ENCODE data around the gene FERMT1. TPM values are rescaled to one million over a fixed set of nuclear protein-coding genes. Genes with fewer than 3 reads are reported as not detected.

Gene FERMT1
- total and polyA plus RNA-seq, 2 experiments from 2014 or later = 1.2 to 4.1 TPM

GRCh38 chr20:6134592-6134991 lies 11.8 kb upstream of the FERMT1 start:
- no peak for DNase-seq
- no peak overlapping the region for H3K4me2 ChIP-seq (ENCODE audit: unreplicated experiment)
- H3K27me3 ChIP-seq (replicated peaks; ENCODE audit: insufficient read depth) = peaks cover 33% of the 10 kb centered on the region
- H3K36me3 ChIP-seq (ENCODE audit: low read depth) = no peaks in the 10 kb centered on the region
- no peak overlapping the region for H2AFZ ChIP-seq
- H3K4me1 ChIP-seq (ENCODE audit: insufficient read depth) = no peaks in the 10 kb centered on the region
- no peaks in the 10 kb centered on the region for H4K20me1 ChIP-seq (ENCODE audit: insufficient read depth)
- 54 to 56% methylated on average over 8 of the region's 8 CpGs for WGBS, 2 experiments (ENCODE audit: low coverage in 1 of 2, low lambda C conversion rate in 2 of 2, missing lambda C conversion rate in 2 of 2)
- H3F3A ChIP-seq (ENCODE audit: insufficient read depth) = no peaks in the 10 kb centered on the region
- no peaks in the 10 kb centered on the region for H3K9me3 ChIP-seq (ENCODE audit: low read depth)
- TF ChIP-seq EZH2 (IDR thresholded peaks at IDR 0.05; ENCODE audit: insufficient read depth, poor library complexity, severe bottlenecking) (no peak), EZH2phosphoT487 (IDR thresholded peaks at IDR 0.05; ENCODE audit: insufficient read depth, low read depth) (no peak)
- in situ Hi-C loops (cut with MboI) = no loop called here
- H3K9me2 ChIP-seq (ENCODE audit: insufficient read depth) = no peaks in the 10 kb centered on the region
- no peak overlapping the region for H3K9ac ChIP-seq
- no peaks in the 10 kb centered on the region for H3K79me2 ChIP-seq (ENCODE audit: insufficient read depth)
- no peak overlapping the region for H3K4me3 ChIP-seq
- H3K27ac ChIP-seq = no peak overlapping the region

- no peak for TF ChIP-seq EZH2 (IDR thresholded peaks at IDR 0.05; ENCODE audit: insufficient read depth, poor library complexity, severe bottlenecking)
- TF ChIP-seq EZH2phosphoT487 (IDR thresholded peaks at IDR 0.05; ENCODE audit: insufficient read depth, low read depth) = no peak
- no peak overlapping the region for H3K9ac ChIP-seq
- no peak overlapping the region for H3K4me2 ChIP-seq (ENCODE audit: unreplicated experiment)
- DNase-seq = no peak
- H3K4me3 ChIP-seq = no peak overlapping the region
- no peak overlapping the region for H2AFZ ChIP-seq
- H3K36me3 ChIP-seq (ENCODE audit: low read depth) = no peaks in the 10 kb centered on the region
- H3K27me3 ChIP-seq (replicated peaks; ENCODE audit: insufficient read depth) = 0 out of 2 replicates have a peak, but pooled peaks cover 6% of the 10 kb centered on the region
- no peaks in the 10 kb centered on the region for H3F3A ChIP-seq (ENCODE audit: insufficient read depth)
- H3K9me3 ChIP-seq (ENCODE audit: low read depth) = no peaks in the 10 kb centered on the region
- in situ Hi-C loops (cut with MboI) = no loop called here
- H3K27ac ChIP-seq = no peak overlapping the region
- no peaks in the 10 kb centered on the region for H3K79me2 ChIP-seq (ENCODE audit: insufficient read depth)
- H4K20me1 ChIP-seq (ENCODE audit: insufficient read depth) = no peaks in the 10 kb centered on the region
- no peaks in the 10 kb centered on the region for H3K4me1 ChIP-seq (ENCODE audit: insufficient read depth)
- H3K9me2 ChIP-seq (ENCODE audit: insufficient read depth) = no peaks in the 10 kb centered on the region
- WGBS, 2 experiments (ENCODE audit: low coverage in 1 of 2, low lambda C conversion rate in 2 of 2, missing lambda C conversion rate in 2 of 2) = 52 to 64% methylated on average over 5 of the region's 5 CpGs
These were observed 7.2 kb upstream of the FERMT1 start for GRCh38 chr20:6130045-6130444.

- no peak for TF ChIP-seq EZH2 (IDR thresholded peaks at IDR 0.05; ENCODE audit: insufficient read depth, poor library complexity, severe bottlenecking)
- TF ChIP-seq EZH2phosphoT487 (IDR thresholded peaks at IDR 0.05; ENCODE audit: insufficient read depth, low read depth) = no peak
- in situ Hi-C loops (cut with MboI) = no loop called here
- Histone ChIP-seq H3F3A (ENCODE audit: insufficient read depth) (no peaks in the 10 kb centered on the region; the same call in 1 of the 2 replicates), H3K27me3 (replicated peaks; ENCODE audit: insufficient read depth) (0 out of 2 replicates have a peak, but pooled peaks cover 6% of the 10 kb centered on the region), H3K4me1 (ENCODE audit: insufficient read depth) (no peaks in the 10 kb centered on the region; the same call in 1 of the 2 replicates), H3K9me3 (ENCODE audit: low read depth) (no peaks in the 10 kb centered on the region), H3K9me2 (ENCODE audit: insufficient read depth) (no peaks in the 10 kb centered on the region), H3K79me2 (ENCODE audit: insufficient read depth) (no peaks in the 10 kb centered on the region), H2AFZ (no peak overlapping the region), H4K20me1 (ENCODE audit: insufficient read depth) (no peaks in the 10 kb centered on the region), H3K9ac (no peak overlapping the region), H3K27ac (no peak overlapping the region), H3K36me3 (ENCODE audit: low read depth) (no peaks in the 10 kb centered on the region), H3K4me3 (no peak overlapping the region), H3K4me2 (ENCODE audit: unreplicated experiment) (no peak overlapping the region)
- 61 to 63% methylated on average over 4 of the region's 4 CpGs for WGBS, 2 experiments (ENCODE audit: low coverage in 1 of 2, low lambda C conversion rate in 2 of 2, missing lambda C conversion rate in 2 of 2)
- no peak for DNase-seq
These were observed 5.0 kb upstream of the FERMT1 start for GRCh38 chr20:6127825-6128224.

- no peak overlapping the region for H2AFZ ChIP-seq
- no peaks in the 10 kb centered on the region; the same call in 1 of the 2 replicates for H3K4me1 ChIP-seq (ENCODE audit: insufficient read depth)
- H3K4me2 ChIP-seq (ENCODE audit: unreplicated experiment) = no peak overlapping the region
- 73 to 83% methylated on average over 2 of the region's 2 CpGs for WGBS, 2 experiments (ENCODE audit: low coverage in 1 of 2, low lambda C conversion rate in 2 of 2, missing lambda C conversion rate in 2 of 2)
- no peaks in the 10 kb centered on the region for H3K9me3 ChIP-seq (ENCODE audit: low read depth)
- 0 out of 2 replicates have a peak, but pooled peaks cover 6% of the 10 kb centered on the region for H3K27me3 ChIP-seq (replicated peaks; ENCODE audit: insufficient read depth)
- no peak overlapping the region for H3K9ac ChIP-seq
- no peaks in the 10 kb centered on the region for H3K36me3 ChIP-seq (ENCODE audit: low read depth)
- DNase-seq = no peak
- no peak overlapping the region for H3K27ac ChIP-seq
- in situ Hi-C loops (cut with MboI) = no loop called here
- H3K9me2 ChIP-seq (ENCODE audit: insufficient read depth) = no peaks in the 10 kb centered on the region
- H3K4me3 ChIP-seq = no peak overlapping the region
- no peak for TF ChIP-seq EZH2phosphoT487 (IDR thresholded peaks at IDR 0.05; ENCODE audit: insufficient read depth, low read depth)
- no peak for TF ChIP-seq EZH2 (IDR thresholded peaks at IDR 0.05; ENCODE audit: insufficient read depth, poor library complexity, severe bottlenecking)
- no peaks in the 10 kb centered on the region; the same call in 1 of the 2 replicates for H3F3A ChIP-seq (ENCODE audit: insufficient read depth)
- no peaks in the 10 kb centered on the region for H3K79me2 ChIP-seq (ENCODE audit: insufficient read depth)
- no peaks in the 10 kb centered on the region for H4K20me1 ChIP-seq (ENCODE audit: insufficient read depth)
These were observed 4.0 kb upstream of the FERMT1 start for GRCh38 chr20:6126846-6127245.

GRCh38 chr20:6123649-6124014 lies 802 bp upstream of the FERMT1 start:
- no peaks in the 10 kb centered on the region for H3K79me2 ChIP-seq (ENCODE audit: insufficient read depth)
- no peaks in the 10 kb centered on the region for H3K9me2 ChIP-seq (ENCODE audit: insufficient read depth)
- no peaks in the 10 kb centered on the region for H3K27me3 ChIP-seq (replicated peaks; ENCODE audit: insufficient read depth)
- in situ Hi-C loops (cut with MboI) = no loop called here
- peak overlapping the region; percentile 77 for H3K4me3 ChIP-seq
- peak overlapping the region; percentile 95 for H3K4me2 ChIP-seq (ENCODE audit: unreplicated experiment)
- H4K20me1 ChIP-seq (ENCODE audit: insufficient read depth) = no peaks in the 10 kb centered on the region
- no peak for TF ChIP-seq EZH2 (IDR thresholded peaks at IDR 0.05; ENCODE audit: insufficient read depth, poor library complexity, severe bottlenecking)
- no peak for TF ChIP-seq EZH2phosphoT487 (IDR thresholded peaks at IDR 0.05; ENCODE audit: insufficient read depth, low read depth)
- 95 to 98% methylated on average over 4 of the region's 4 CpGs for WGBS, 2 experiments (ENCODE audit: low coverage in 1 of 2, low lambda C conversion rate in 2 of 2, missing lambda C conversion rate in 2 of 2)
- no peaks in the 10 kb centered on the region; the same call in 1 of the 2 replicates for H3K4me1 ChIP-seq (ENCODE audit: insufficient read depth)
- H2AFZ ChIP-seq = peak overlapping the region; percentile 94
- H3K36me3 ChIP-seq (ENCODE audit: low read depth) = no peaks in the 10 kb centered on the region
- H3K9me3 ChIP-seq (ENCODE audit: low read depth) = no peaks in the 10 kb centered on the region
- H3K9ac ChIP-seq = peak overlapping the region; percentile 76
- H3F3A ChIP-seq (ENCODE audit: insufficient read depth) = no peaks in the 10 kb centered on the region; the same call in 1 of the 2 replicates
- peak overlapping the region; percentile 33 for H3K27ac ChIP-seq
- DNase-seq = no peak

Measured in GM23248 (cell line).